ENCODE results near the gene FAM13C.

FAM13C gene

DNA sequence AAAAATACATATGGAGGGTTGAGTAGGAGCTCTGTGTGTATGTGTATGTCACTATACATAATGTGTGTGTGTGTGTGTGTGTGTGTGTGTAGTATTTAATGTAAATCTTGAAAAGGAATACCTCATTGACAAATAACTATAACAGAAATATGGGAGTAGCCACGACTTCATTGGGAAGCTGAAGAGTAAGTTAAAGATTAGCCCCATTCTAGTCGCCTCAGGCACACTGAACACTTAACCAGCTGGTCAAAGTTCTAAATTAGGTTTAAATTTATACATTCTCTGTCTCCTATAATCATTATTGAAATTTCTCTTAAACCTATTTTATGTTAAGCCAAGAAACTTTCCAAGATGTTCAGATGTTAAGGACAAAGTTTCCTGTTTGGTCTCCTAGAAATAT is 45.3 kb downstream of the FAM13C start:
- no peak for DNase-seq (ENCODE audit: low read depth, low spot score)

DNA sequence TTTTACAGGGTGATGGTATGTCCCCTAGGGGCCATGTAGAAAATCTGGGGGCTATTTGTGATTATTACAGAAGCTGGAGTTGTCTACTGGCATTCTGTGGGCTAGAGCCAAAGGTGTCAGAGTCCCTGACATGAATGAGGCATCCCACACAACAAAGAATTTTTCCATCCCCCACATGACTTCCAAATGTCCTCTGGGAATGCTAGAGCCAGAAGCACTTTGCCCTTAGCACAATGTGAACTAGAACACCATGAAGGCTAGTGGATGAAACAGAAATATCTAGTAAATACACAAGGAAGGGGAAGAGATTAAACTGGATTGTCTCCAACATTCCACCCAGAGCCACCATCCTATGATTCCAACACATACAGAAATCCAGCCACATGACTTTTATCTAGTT is 46.9 kb downstream of the FAM13C start:
- DNase-seq (ENCODE audit: low read depth, low spot score): no peak

DNA sequence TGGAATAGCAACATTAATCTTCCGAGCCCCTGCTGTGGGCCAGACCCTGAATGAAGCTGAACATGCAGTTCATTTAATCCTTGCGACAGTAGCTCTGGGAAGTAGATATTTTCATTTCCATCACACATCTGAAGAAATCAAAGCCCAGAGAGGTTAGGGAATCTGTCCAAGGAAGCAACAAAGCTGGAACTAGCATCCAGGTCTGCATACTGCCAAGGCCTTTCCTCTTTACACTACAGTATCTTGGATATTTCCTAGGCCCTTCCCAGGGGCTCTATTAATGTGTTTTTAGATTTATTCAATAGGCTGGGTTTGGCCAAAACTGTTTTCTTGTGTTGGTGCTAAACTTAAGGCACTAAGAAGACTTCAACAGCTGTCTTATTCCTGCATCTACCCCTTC is 48.1 kb downstream of the FAM13C start:
- no peak for DNase-seq (ENCODE audit: low read depth, low spot score)

- no peak for DNase-seq (ENCODE audit: low read depth, low spot score)
Observed at GRCh38 chr10:59312247-59312646, 50.1 kb downstream of the FAM13C start.

DNA sequence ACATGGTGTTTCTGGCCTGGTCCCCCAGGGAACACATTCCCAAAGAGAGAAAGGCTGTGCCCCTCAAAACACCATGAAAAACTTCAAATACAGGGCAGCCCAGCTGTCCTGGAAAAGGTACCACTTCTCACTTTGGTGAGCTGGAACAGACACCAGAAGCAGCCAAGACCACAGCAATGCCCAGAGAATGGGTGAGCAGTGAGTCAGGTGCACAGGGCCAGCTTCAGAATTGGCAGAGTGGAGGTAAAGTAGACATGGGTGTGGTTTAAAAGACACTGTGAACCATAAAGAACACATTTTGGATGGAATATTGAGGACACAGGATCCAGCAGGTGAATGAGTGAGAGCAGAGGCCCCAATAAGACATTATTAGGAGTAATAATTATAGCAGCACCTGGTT is 51.3 kb downstream of the FAM13C start:
- no peak for DNase-seq (ENCODE audit: low read depth, low spot score)

DNA sequence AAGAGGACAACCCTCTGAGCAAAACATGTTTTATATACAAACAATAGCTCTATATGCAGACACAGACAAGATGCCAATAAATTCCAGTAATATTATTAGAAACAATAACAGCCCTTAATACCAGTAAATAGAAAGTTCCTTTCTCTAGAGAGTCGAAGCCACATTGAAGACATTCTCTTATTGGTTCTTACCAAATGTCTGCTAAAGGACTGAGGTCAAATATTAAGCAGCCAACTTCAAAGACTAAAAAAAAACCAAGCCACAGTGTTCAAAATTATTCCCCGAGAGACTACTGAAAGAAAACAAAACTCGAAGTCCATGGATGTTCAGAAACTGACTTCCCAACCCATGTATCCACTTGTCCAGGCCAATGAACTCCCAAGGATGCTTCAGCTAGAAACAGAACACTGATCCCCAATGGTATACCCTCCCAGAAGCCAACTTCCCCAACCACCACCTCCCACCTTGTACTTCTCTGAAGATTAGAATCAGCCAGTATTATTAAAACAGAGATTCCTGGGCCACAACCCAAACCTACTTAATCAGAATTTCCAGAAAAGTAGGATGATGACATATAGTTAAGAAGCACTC is 51.9 kb downstream of the FAM13C start:
- DNase-seq (ENCODE audit: low read depth, low spot score): no peak

GRCh38 chr10:59304521-59305097 is 57.7 kb downstream of the FAM13C start:
- DNase-seq (ENCODE audit: low read depth, low spot score): no peak

GRCh38 chr10:59303018-59303417 is 59.3 kb downstream of the FAM13C start:
- no peak for DNase-seq (ENCODE audit: low read depth, low spot score)

GRCh38 chr10:59302381-59302780 is 60.0 kb downstream of the FAM13C start:
- no peak for DNase-seq (ENCODE audit: low read depth, low spot score)

GRCh38 chr10:59301067-59301754 is 61.1 kb downstream of the FAM13C start:
- DNase-seq (ENCODE audit: low read depth, low spot score): no peak

- no peak for DNase-seq (ENCODE audit: low read depth, low spot score)
Observed at GRCh38 chr10:59300386-59300785, 62.0 kb downstream of the FAM13C start.

- DNase-seq (ENCODE audit: low read depth, low spot score): no peak
Observed at GRCh38 chr10:59299933-59300332, 62.4 kb downstream of the FAM13C start.

DNA sequence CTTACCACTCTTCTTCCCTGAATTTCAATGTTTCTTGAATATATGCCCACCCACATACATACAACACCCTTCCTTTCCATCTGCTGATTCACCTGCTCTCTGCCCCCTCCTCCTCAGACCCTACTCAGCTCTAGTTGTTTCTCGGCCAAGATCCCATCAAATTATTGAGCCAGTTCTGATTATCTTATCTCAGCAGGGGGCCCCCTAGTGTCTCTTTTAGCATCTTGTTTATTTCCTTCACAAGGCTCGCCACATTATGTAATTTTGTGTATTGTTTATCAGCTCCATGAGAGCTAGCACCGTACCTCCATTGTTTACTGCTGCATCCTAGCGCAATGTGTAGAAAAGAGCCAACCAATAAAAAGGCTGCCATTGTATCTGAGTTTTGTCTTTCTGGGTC is 71.9 kb downstream of the FAM13C start:
- DNase-seq (ENCODE audit: low read depth, low spot score): no peak

- no peak for DNase-seq (ENCODE audit: low read depth, low spot score)
Observed at GRCh38 chr10:59289853-59290252, 72.5 kb downstream of the FAM13C start.

DNA sequence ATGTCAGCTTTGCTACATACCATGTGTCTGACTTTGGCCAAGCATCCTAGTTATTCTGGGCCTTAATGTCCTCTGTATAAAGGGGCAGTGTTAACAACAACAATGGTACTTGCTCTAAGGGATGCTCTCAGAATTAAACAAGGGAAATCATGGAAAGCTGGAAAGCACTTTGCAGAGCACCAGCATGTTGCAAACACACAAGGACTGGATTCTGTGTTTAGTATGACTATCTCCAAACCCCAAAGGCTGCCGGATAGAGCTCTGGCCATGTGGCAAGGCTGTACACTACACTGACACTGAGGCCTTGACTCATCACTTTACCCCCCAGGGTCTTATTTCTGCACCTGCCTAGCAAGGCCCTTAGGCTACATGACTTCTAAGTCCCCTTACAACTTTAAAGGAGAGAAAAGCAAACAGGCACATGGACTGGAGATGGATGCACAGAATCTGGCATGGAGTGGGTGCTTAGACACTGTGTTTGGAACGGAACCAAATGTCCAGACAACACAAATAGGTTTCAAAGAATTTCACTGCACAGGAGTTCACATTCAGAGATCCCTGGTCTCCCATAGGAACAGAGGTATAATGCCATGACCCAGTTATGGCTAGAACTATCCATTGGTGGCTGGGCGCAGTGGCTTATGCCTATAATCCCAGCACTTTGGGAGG is 74.6 kb downstream of the FAM13C start:
- DNase-seq (ENCODE audit: low read depth, low spot score): no peak

GRCh38 chr10:59285848-59286247 is 76.5 kb downstream of the FAM13C start:
- DNase-seq (ENCODE audit: low read depth, low spot score): no peak

DNA sequence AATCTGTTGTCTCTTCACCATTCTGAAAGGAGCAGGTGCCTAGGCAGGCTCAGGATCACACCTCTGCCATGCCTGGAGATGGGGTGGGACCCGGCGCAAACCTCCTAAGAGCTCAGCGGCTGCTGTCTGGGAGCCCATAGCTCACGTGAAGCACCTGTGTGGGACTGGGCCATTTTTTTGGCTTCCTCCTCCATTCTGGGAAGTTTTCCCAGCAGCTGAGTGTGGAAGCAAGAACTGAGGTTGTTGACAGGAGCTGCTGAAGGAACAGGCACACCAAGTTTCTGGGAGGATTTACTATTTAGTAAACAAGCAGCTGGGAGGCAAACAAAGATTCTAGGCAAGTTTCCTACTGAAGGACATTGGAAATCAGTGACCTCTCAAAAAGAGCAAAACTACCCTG is 77.3 kb downstream of the FAM13C start:
- DNase-seq (ENCODE audit: low read depth, low spot score): no peak

- DNase-seq (ENCODE audit: low read depth, low spot score): no peak
Observed at GRCh38 chr10:59284118-59284975, 78.0 kb downstream of the FAM13C start.

GRCh38 chr10:59283456-59284091 is 78.8 kb downstream of the FAM13C start:
- DNase-seq (ENCODE audit: low read depth, low spot score): no peak

DNA sequence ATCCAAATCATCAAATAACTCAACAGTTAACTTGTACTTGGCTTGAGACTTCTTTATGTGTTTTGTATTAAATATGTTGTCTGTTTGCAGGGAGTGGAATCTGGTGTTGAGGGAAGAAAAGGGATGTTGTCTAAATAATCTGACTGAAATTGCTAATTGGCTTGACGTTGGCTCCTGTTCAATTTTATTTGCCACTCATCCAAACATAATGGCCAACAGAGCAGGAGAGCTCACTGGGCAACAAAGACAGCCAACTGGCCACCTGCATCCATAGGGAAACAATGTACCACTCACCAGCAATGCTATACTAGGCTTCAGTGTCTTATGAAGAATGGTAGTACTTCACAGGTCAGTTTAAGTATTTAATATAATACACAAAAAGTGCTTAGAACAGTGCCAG is 80.5 kb downstream of the FAM13C start:
- DNase-seq (ENCODE audit: low read depth, low spot score): no peak

DNA sequence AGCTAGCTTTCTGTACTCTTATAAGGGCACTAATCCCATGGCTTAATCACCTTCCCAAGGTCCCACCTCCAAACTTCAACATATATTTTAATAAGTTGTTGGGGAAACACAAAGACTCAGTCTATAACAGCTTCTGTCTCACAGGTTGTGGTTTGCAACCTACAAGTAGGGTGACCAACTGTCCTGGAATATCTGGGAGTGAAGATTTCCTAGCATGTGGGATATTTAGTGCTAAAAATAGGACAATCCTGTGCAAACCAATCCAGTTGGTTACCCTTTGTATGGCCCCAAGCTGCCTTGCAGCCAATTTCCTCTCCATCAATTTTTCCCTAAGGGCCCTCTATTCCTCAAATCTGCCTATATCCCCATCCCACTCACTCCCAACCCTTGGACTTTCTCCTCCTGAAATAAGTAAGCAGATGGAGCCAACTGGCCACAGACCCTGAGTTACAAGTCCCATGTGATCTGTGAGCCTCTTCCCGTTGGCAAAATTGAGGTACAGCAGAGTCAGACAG is 82.3 kb downstream of the FAM13C start:
- no peak for DNase-seq (ENCODE audit: low read depth, low spot score)

Data from smooth muscle cell of the brain vasculature (primary cell).